ENCODE measurements around the gene OSBPL5. TPM values are rescaled to one million over a fixed set of nuclear protein-coding genes. Genes with fewer than 3 reads are reported as not detected.

Gene OSBPL5
- total and polyA plus RNA-seq, 2 donors (not counting 1 experiment from before 2014, with no cell fraction given), result 12.4 to 49.0 TPM

DNA sequence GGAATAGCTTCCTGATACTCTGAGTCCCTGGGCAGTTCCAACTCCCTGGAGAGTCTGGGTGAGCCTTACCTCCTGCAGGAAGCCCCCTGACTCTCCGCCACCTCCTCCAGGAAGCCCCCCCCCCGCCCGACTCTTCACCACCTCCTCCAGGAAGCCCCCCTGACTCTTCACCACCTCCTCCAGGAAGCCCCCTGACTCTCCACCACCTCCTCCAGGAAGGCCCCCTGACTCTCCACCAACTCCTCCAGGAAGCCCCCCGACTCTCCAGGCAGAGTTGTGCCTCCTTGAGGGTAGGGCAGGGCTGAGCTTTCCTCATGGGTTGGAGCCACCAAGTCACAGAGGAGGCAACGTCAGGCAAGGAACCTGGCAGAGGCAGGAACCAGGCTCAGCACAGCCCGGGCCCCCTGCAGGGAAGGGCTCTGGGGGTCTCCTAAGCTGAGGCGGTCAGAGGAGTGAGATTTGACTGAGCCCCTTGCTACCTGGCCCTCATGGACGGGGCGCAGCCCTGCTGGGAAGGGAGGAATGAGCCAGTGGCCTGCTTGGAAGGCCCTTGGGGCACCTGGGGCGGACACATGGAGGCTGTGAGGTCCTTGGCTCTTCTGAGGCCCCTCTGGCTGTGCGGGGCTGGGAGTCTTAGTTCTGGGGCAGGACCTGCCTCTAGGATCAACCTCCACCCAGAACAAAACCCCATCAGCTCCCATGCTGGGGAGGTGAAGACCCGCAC lies 35.4 kb upstream of the OSBPL5 start:
- H3K9ac ChIP-seq (ENCODE audit: insufficient read depth, low read length), result no peak overlapping the region
- H3K27me3 ChIP-seq (ENCODE audit: control insufficient read depth, insufficient read depth, low read length), result peaks cover 28% of the 10 kb centered on the region
- H3K27ac ChIP-seq (ENCODE audit: insufficient read depth, low read length), result no peak overlapping the region
- no peak for DNase-seq (ENCODE audit: low read depth in 2 of 2)
- no peaks in the 10 kb centered on the region for H3K79me2 ChIP-seq (ENCODE audit: control insufficient read depth, insufficient read depth, low read length)
- H3K36me3 ChIP-seq (ENCODE audit: control insufficient read depth, insufficient read depth, low read length), result no peaks in the 10 kb centered on the region
- H3K4me1 ChIP-seq (ENCODE audit: control insufficient read depth, extremely low read depth, insufficient read depth, low read length), result no peaks in the 10 kb centered on the region
- H3K4me3 ChIP-seq (replicated peaks in 1 of 4; ENCODE audit: control extremely low read depth in 1 of 4, insufficient read depth in 1 of 4, low read depth in 3 of 4, low read length in 4 of 4), result no peak overlapping the region
- H3K4me2 ChIP-seq (ENCODE audit: extremely low read depth, insufficient read depth, low read length), result no peak overlapping the region
- TF ChIP-seq, protein P1, sequence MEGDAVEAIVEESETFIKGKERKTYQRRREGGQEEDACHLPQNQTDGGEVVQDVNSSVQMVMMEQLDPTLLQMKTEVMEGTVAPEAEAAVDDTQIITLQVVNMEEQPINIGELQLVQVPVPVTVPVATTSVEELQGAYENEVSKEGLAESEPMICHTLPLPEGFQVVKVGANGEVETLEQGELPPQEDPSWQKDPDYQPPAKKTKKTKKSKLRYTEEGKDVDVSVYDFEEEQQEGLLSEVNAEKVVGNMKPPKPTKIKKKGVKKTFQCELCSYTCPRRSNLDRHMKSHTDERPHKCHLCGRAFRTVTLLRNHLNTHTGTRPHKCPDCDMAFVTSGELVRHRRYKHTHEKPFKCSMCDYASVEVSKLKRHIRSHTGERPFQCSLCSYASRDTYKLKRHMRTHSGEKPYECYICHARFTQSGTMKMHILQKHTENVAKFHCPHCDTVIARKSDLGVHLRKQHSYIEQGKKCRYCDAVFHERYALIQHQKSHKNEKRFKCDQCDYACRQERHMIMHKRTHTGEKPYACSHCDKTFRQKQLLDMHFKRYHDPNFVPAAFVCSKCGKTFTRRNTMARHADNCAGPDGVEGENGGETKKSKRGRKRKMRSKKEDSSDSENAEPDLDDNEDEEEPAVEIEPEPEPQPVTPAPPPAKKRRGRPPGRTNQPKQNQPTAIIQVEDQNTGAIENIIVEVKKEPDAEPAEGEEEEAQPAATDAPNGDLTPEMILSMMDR (conservative IDR thresholded peaks at IDR 0.05 in 1 of 2, IDR thresholded peaks at IDR 0.05 in 1 of 2; ENCODE audit: low read depth in 1 of 2, low read length in 2 of 2), result no peak
- TF ChIP-seq EZH2 (IDR thresholded peaks at IDR 0.05; ENCODE audit: low read length, missing control alignments), result no peak
- no peaks in the 10 kb centered on the region for H4K20me1 ChIP-seq (ENCODE audit: control insufficient read depth, extremely low read depth, insufficient read depth, low read length)
- H2AFZ ChIP-seq (ENCODE audit: low read length), result no peak overlapping the region
- no peaks in the 10 kb centered on the region for H3K9me3 ChIP-seq (ENCODE audit: control insufficient read depth, insufficient read depth, low read depth, low read length)

DNA sequence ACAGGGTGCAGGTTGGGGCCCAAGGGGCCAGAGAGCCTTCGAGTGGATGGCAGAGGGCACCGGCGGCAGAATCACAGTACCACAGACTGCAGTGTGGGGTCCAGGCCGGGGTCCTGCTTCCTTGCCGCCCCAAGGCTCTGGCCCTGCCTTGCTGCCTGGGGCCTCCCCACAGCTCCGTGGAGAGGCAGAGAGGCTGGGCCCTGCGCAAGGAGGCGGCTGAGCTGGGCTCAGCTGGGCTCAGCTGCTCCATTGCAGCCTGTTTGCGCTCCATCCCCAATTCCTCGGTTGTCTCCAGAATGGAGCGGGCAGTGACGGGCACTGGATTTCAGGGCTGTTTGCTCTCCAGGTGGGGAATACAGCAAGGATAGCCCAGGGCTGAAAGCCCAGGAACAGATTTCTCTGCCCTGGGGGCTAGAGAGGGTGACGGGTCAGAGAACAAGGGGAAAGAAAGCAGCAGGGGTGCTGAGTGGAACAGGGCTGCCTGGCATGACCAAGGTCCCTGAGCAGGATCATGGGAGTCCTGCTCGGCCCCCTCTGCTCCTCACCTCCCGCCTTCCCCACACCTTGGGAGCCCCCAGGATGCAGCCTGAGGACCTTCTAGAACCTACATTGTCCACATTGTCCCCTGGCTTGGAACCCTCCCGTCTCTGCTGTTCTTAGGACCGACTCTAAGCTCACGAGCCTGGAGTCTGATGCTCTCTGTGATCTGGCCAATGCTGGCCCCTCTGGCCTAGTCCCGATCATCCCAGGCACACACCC lies 34.6 kb upstream of the OSBPL5 start:
- no peak overlapping the region for H3K9ac ChIP-seq (ENCODE audit: insufficient read depth, low read length)
- peaks cover 25% of the 10 kb centered on the region for H3K27me3 ChIP-seq (ENCODE audit: control insufficient read depth, insufficient read depth, low read length)
- H3K79me2 ChIP-seq (ENCODE audit: control insufficient read depth, insufficient read depth, low read length), result no peaks in the 10 kb centered on the region
- no peak overlapping the region for H3K4me2 ChIP-seq (ENCODE audit: extremely low read depth, insufficient read depth, low read length)
- H3K4me3 ChIP-seq (replicated peaks in 1 of 4; ENCODE audit: control extremely low read depth in 1 of 4, insufficient read depth in 1 of 4, low read depth in 3 of 4, low read length in 4 of 4), result no peak overlapping the region
- no peaks in the 10 kb centered on the region for H3K36me3 ChIP-seq (ENCODE audit: control insufficient read depth, insufficient read depth, low read length)
- H4K20me1 ChIP-seq (ENCODE audit: control insufficient read depth, extremely low read depth, insufficient read depth, low read length), result no peaks in the 10 kb centered on the region
- TF ChIP-seq, protein P1 (conservative IDR thresholded peaks at IDR 0.05 in 1 of 2, IDR thresholded peaks at IDR 0.05 in 1 of 2; ENCODE audit: low read depth in 1 of 2, low read length in 2 of 2), result no peak
- TF ChIP-seq EZH2 (IDR thresholded peaks at IDR 0.05; ENCODE audit: low read length, missing control alignments), result no peak
- no peak overlapping the region for H3K27ac ChIP-seq (ENCODE audit: insufficient read depth, low read length)
- H2AFZ ChIP-seq (ENCODE audit: low read length), result no peak overlapping the region
- no peak for DNase-seq (ENCODE audit: low read depth in 2 of 2)
- H3K4me1 ChIP-seq (ENCODE audit: control insufficient read depth, extremely low read depth, insufficient read depth, low read length), result no peaks in the 10 kb centered on the region
- no peaks in the 10 kb centered on the region for H3K9me3 ChIP-seq (ENCODE audit: control insufficient read depth, insufficient read depth, low read depth, low read length)

DNA sequence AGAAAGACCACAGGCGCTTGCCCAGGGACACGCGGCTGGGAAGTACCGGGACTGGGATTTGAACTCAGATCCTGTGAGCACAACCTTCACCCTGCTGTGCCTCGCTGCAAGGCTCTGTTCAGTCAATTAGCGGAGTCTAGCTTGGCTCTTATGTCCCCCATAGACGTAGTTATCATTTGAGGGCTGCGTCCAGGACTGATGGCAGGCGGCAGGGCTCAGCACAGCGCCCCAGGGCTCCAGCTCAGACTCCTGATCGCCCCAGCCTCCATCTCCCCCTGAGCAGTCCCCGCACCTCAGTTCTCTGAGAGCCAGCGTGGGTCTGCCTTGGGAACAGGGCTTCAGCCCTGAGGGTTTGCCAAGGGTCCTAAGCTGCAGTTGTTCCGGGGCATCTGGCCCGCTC lies 33.7 kb upstream of the OSBPL5 start:
- H3K9ac ChIP-seq (ENCODE audit: insufficient read depth, low read length), result no peak overlapping the region
- no peaks in the 10 kb centered on the region for H3K9me3 ChIP-seq (ENCODE audit: control insufficient read depth, insufficient read depth, low read depth, low read length)
- TF ChIP-seq, protein P1 (conservative IDR thresholded peaks at IDR 0.05 in 1 of 2, IDR thresholded peaks at IDR 0.05 in 1 of 2; ENCODE audit: low read depth in 1 of 2, low read length in 2 of 2), result no peak
- TF ChIP-seq EZH2 (IDR thresholded peaks at IDR 0.05; ENCODE audit: low read length, missing control alignments), result no peak
- no peak overlapping the region for H2AFZ ChIP-seq (ENCODE audit: low read length)
- peaks cover 21% of the 10 kb centered on the region for H3K27me3 ChIP-seq (ENCODE audit: control insufficient read depth, insufficient read depth, low read length)
- no peak overlapping the region for H3K4me3 ChIP-seq (replicated peaks in 1 of 4; ENCODE audit: control extremely low read depth in 1 of 4, insufficient read depth in 1 of 4, low read depth in 3 of 4, low read length in 4 of 4)
- no peak overlapping the region for H3K27ac ChIP-seq (ENCODE audit: insufficient read depth, low read length)
- no peaks in the 10 kb centered on the region for H3K36me3 ChIP-seq (ENCODE audit: control insufficient read depth, insufficient read depth, low read length)
- no peaks in the 10 kb centered on the region for H4K20me1 ChIP-seq (ENCODE audit: control insufficient read depth, extremely low read depth, insufficient read depth, low read length)
- no peak overlapping the region for H3K4me2 ChIP-seq (ENCODE audit: extremely low read depth, insufficient read depth, low read length)
- no peak for DNase-seq (ENCODE audit: low read depth in 2 of 2)
- H3K4me1 ChIP-seq (ENCODE audit: control insufficient read depth, extremely low read depth, insufficient read depth, low read length), result no peaks in the 10 kb centered on the region
- H3K79me2 ChIP-seq (ENCODE audit: control insufficient read depth, insufficient read depth, low read length), result no peaks in the 10 kb centered on the region
